ENCODE measurements around the gene OGA. TPM values are rescaled to one million over a fixed set of nuclear protein-coding genes. Genes with fewer than 3 reads are reported as not detected.

The OGA gene
- total and polyA plus RNA-seq, 2 donors (not counting 1 experiment from before 2014, with no cell fraction given): 128 to 418 TPM

DNA sequence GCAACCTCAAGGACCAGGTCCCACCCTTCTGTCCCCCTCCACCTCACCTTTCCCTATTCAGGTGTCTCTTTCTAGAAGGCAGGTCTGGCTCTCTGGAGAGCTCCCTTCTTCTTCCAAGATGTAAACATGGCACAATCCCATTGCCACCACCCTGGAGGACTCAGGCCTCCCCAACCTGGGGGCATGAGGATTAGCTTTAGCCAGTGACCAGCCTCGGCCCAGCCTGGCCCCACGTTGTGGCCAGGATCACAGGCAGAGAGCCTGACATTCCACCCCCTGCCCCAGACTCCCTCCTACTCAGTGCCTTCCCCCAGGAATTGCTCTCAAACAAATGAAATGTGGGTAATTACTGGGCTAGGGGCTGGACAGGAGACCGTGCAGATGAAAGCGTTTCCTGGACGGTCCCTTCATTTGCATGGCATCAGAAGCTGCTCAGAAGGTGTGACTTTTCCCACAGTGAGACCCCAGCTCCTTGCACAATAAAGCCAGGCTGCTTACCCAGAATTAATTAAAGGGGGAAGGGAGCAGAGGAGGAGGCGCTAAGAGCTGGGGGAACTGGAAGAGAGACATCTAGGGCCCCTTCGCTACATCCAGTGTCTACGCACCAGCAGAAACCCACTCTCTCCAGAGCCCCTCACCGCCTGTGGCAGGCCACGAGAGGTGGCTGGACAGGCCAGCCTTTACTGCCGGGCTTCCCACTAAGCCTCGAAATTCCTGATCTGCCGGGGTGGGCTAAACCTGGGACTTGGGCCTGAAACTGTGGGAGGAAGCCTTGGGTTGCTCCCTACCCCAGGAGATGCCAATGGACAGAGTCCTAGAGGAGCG lies 50.1 kb downstream of the OGA start:
- H3K4me3 Mint-ChIP-seq: no peak overlapping the region
- H3K4me1 ChIP-seq (ENCODE audit: control insufficient read depth in 2 of 2, insufficient read depth in 2 of 2, low read length in 2 of 2): no peaks in the 10 kb centered on the region
- no peak overlapping the region for H3K27ac ChIP-seq (ENCODE audit: low read length in 2 of 2)
- TF ChIP-seq, protein P1, sequence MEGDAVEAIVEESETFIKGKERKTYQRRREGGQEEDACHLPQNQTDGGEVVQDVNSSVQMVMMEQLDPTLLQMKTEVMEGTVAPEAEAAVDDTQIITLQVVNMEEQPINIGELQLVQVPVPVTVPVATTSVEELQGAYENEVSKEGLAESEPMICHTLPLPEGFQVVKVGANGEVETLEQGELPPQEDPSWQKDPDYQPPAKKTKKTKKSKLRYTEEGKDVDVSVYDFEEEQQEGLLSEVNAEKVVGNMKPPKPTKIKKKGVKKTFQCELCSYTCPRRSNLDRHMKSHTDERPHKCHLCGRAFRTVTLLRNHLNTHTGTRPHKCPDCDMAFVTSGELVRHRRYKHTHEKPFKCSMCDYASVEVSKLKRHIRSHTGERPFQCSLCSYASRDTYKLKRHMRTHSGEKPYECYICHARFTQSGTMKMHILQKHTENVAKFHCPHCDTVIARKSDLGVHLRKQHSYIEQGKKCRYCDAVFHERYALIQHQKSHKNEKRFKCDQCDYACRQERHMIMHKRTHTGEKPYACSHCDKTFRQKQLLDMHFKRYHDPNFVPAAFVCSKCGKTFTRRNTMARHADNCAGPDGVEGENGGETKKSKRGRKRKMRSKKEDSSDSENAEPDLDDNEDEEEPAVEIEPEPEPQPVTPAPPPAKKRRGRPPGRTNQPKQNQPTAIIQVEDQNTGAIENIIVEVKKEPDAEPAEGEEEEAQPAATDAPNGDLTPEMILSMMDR (IDR thresholded peaks at IDR 0.05): no peak
- TF ChIP-seq EZH2 (IDR thresholded peaks at IDR 0.05; ENCODE audit: borderline replicate concordance, insufficient read depth, low read depth, low read length, poor library complexity, severe bottlenecking): no peak
- H3K9me3 Mint-ChIP-seq (ENCODE audit: insufficient read depth): no peaks in the 10 kb centered on the region
- no peak for DNase-seq
- no peak overlapping the region for H2AFZ ChIP-seq (ENCODE audit: insufficient read depth, low read depth, low read length, poor library complexity, severe bottlenecking)
- no peak overlapping the region for H3K9ac ChIP-seq (ENCODE audit: low read length)
- no peak overlapping the region for H3K27ac Mint-ChIP-seq
- H3K4me2 ChIP-seq (replicated peaks; ENCODE audit: low read depth, low read length, poor library complexity, severe bottlenecking): no peak overlapping the region
- H3K4me3 ChIP-seq (ENCODE audit: control extremely low read depth in 1 of 5, extremely low read depth in 1 of 5, insufficient read depth in 1 of 5, low read depth in 2 of 5, low read length in 4 of 5): no peak overlapping the region
- peaks cover 54% of the 10 kb centered on the region for H3K27me3 Mint-ChIP-seq
- no peaks in the 10 kb centered on the region for H3K36me3 ChIP-seq (replicated peaks in 1 of 2; ENCODE audit: control extremely low read depth in 1 of 2, control insufficient read depth in 1 of 2, extremely low read depth in 1 of 2, insufficient read depth in 2 of 2, low read length in 1 of 2)
- POLR2A ChIA-PET: no interaction called here
- no peak for ATAC-seq (ENCODE audit: low read depth)
- no peaks in the 10 kb centered on the region for H3K79me2 ChIP-seq (ENCODE audit: control insufficient read depth, insufficient read depth, low read length)
- no peaks in the 10 kb centered on the region for H3K4me1 Mint-ChIP-seq
- H3K27me3 ChIP-seq (replicated peaks in 1 of 4; ENCODE audit: control extremely low read depth in 1 of 4, control insufficient read depth in 3 of 4, insufficient read depth in 4 of 4, low read length in 3 of 4): peaks cover 0 to 35% (median 14%) of the 10 kb centered on the region in 4 experiments
- peaks cover 0 to 2% (median 0%) of the 10 kb centered on the region in 3 donors for H3K9me3 ChIP-seq (ENCODE audit: control extremely low read depth in 1 of 3, control insufficient read depth in 2 of 3, insufficient read depth in 1 of 3, low read length in 2 of 3)
- CTCF ChIA-PET: no interaction called here
- 79% methylated on average over 9 of the region's 14 CpGs for WGBS (ENCODE audit: insufficient coverage)
- intact Hi-C loops (cut with micrococcal nuclease): no loop called here
- H4K20me1 ChIP-seq (ENCODE audit: control insufficient read depth, insufficient read depth, low read length, poor library complexity, severe bottlenecking): no peaks in the 10 kb centered on the region

DNA sequence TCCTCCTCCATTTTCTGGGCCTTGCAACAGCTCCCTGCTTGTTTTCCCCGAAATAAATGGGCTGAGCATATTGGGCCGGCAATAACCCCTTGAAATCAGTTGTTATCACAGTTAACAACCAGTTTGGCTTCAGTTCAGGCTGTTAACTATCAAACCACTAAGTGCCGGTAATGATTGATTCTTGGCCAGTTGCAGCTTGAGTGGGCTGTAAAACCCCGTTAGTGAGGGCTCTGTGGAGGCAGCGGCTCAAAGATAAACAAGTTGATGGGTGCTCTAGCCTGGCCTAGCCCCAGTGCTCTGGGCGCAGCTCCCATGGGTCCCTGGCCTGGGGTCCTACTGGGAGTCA lies 50.7 kb downstream of the OGA start:
- Mint-ChIP-seq H3K27me3 (peaks cover 49% of the 10 kb centered on the region), H3K4me1 (no peaks in the 10 kb centered on the region), H3K9me3 (ENCODE audit: insufficient read depth) (no peaks in the 10 kb centered on the region), H3K4me3 (no peak overlapping the region), H3K27ac (no peak overlapping the region)
- Histone ChIP-seq H3K9me3 (ENCODE audit: control extremely low read depth in 1 of 3, control insufficient read depth in 2 of 3, insufficient read depth in 1 of 3, low read length in 2 of 3) (peaks cover 0 to 2% (median 0%) of the 10 kb centered on the region in 3 donors), H3K79me2 (ENCODE audit: control insufficient read depth, insufficient read depth, low read length) (no peaks in the 10 kb centered on the region), H3K27ac (ENCODE audit: low read length in 2 of 2) (no peak overlapping the region), H3K36me3 (replicated peaks in 1 of 2; ENCODE audit: control extremely low read depth in 1 of 2, control insufficient read depth in 1 of 2, extremely low read depth in 1 of 2, insufficient read depth in 2 of 2, low read length in 1 of 2) (no peaks in the 10 kb centered on the region), H2AFZ (ENCODE audit: insufficient read depth, low read depth, low read length, poor library complexity, severe bottlenecking) (no peak overlapping the region), H3K27me3 (replicated peaks in 1 of 4; ENCODE audit: control extremely low read depth in 1 of 4, control insufficient read depth in 3 of 4, insufficient read depth in 4 of 4, low read length in 3 of 4) (peaks cover 0 to 29% (median 10%) of the 10 kb centered on the region in 4 experiments), H3K4me1 (ENCODE audit: control insufficient read depth in 2 of 2, insufficient read depth in 2 of 2, low read length in 2 of 2) (no peaks in the 10 kb centered on the region), H3K4me2 (replicated peaks; ENCODE audit: low read depth, low read length, poor library complexity, severe bottlenecking) (no peak overlapping the region), H3K9ac (ENCODE audit: low read length) (no peak overlapping the region), H4K20me1 (ENCODE audit: control insufficient read depth, insufficient read depth, low read length, poor library complexity, severe bottlenecking) (no peaks in the 10 kb centered on the region), H3K4me3 (ENCODE audit: control extremely low read depth in 1 of 5, extremely low read depth in 1 of 5, insufficient read depth in 1 of 5, low read depth in 2 of 5, low read length in 4 of 5) (no peak overlapping the region)
- DNase-seq (no peak), ATAC-seq (ENCODE audit: low read depth) (no peak)
- POLR2A ChIA-PET: no interaction called here
- intact Hi-C loops (cut with micrococcal nuclease): no loop called here
- CTCF ChIA-PET: no interaction called here
- TF ChIP-seq, protein P1 (IDR thresholded peaks at IDR 0.05): no peak
- TF ChIP-seq EZH2 (IDR thresholded peaks at IDR 0.05; ENCODE audit: borderline replicate concordance, insufficient read depth, low read depth, low read length, poor library complexity, severe bottlenecking): no peak
- WGBS (ENCODE audit: insufficient coverage): 64% methylated on average over 4 of the region's 6 CpGs

All from B cell (primary cell).